PC-3 (cell line): ENCODE measurements around the gene ZNF800.

Experiments
- EZH2phosphoT487 ChIP-seq: fragments of 300-600 bp; sonication (generic); IDR thresholded peaks from 2 replicates; pipeline ENCODE4 v1.6.1; 2018; ENCODE audit warnings: mild to moderate bottlenecking, antibody characterized with exemption, low read length, borderline replicate concordance
- TF ChIP-seq, protein P1 (sequence below): fragments of 300-600 bp; sonication (generic); conservative IDR thresholded peaks from 2 replicates; pipeline ENCODE4 v1.5.1; 2017; ENCODE audit warnings: antibody characterized with exemption, low read depth, mild to moderate bottlenecking, low read length

DNA sequence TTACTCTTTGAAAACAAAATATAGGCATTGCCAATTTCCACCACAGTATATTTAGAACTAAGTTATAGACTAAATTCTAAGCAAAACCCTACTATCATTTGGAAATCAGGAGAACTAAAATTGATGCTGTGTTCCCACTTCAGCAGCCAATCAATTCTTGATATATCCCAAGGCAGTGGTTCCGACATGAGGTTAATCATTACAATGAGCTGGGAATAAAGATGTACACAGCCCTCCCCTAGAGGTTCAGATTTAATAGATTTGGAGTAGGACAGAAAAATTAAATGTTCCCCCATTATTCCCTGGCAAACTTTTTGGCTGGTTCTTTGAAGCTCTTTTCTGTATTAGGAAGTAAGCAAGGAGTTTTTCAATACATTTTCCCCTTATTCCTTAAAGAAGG, 15.1 kb downstream of the ZNF800 start:
- TF ChIP-seq, protein P1, sequence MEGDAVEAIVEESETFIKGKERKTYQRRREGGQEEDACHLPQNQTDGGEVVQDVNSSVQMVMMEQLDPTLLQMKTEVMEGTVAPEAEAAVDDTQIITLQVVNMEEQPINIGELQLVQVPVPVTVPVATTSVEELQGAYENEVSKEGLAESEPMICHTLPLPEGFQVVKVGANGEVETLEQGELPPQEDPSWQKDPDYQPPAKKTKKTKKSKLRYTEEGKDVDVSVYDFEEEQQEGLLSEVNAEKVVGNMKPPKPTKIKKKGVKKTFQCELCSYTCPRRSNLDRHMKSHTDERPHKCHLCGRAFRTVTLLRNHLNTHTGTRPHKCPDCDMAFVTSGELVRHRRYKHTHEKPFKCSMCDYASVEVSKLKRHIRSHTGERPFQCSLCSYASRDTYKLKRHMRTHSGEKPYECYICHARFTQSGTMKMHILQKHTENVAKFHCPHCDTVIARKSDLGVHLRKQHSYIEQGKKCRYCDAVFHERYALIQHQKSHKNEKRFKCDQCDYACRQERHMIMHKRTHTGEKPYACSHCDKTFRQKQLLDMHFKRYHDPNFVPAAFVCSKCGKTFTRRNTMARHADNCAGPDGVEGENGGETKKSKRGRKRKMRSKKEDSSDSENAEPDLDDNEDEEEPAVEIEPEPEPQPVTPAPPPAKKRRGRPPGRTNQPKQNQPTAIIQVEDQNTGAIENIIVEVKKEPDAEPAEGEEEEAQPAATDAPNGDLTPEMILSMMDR = no peak
- TF ChIP-seq EZH2phosphoT487 = no peak
